Stimulated activated memory B cell treated with anti-CD40 and anti-IgM and Interleukin-4, amounts not matched to agents 10 μg/mL and 1 μg/mL and 100 μg/mL, for 72 hours (primary cell): ENCODE measurements around the gene OTUD5.

Source experiments
- ATAC-seq: fragments of 150-1000 bp; cut with Tn5 transposase; 2 replicates; pipeline ENCODE4 v1.10.0; 2021
- H3K27ac Mint-ChIP-seq: one replicate; pipeline ENCODE4 v1.8.0; 2022; ENCODE audit warnings: mild to moderate bottlenecking, mixed read lengths
- H3K27me3 Mint-ChIP-seq: one replicate; pipeline ENCODE4 v1.8.0; 2022; ENCODE audit warnings: mixed read lengths
- H3K36me3 Mint-ChIP-seq: one replicate; pipeline ENCODE4 v1.8.0; 2022; ENCODE audit warnings: mixed read lengths
- H3K4me1 Mint-ChIP-seq: one replicate; pipeline ENCODE4 v1.8.0; 2022; ENCODE audit warnings: mixed read lengths
- H3K4me3 Mint-ChIP-seq: one replicate; pipeline ENCODE4 v1.8.0; 2022; ENCODE audit warnings: mild to moderate bottlenecking, moderate library complexity, mixed read lengths
- H3K9me3 Mint-ChIP-seq: one replicate; pipeline ENCODE4 v1.8.0; 2022; ENCODE audit warnings: mixed read lengths

OTUD5 gene, protein sequence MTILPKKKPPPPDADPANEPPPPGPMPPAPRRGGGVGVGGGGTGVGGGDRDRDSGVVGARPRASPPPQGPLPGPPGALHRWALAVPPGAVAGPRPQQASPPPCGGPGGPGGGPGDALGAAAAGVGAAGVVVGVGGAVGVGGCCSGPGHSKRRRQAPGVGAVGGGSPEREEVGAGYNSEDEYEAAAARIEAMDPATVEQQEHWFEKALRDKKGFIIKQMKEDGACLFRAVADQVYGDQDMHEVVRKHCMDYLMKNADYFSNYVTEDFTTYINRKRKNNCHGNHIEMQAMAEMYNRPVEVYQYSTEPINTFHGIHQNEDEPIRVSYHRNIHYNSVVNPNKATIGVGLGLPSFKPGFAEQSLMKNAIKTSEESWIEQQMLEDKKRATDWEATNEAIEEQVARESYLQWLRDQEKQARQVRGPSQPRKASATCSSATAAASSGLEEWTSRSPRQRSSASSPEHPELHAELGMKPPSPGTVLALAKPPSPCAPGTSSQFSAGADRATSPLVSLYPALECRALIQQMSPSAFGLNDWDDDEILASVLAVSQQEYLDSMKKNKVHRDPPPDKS

DNA sequence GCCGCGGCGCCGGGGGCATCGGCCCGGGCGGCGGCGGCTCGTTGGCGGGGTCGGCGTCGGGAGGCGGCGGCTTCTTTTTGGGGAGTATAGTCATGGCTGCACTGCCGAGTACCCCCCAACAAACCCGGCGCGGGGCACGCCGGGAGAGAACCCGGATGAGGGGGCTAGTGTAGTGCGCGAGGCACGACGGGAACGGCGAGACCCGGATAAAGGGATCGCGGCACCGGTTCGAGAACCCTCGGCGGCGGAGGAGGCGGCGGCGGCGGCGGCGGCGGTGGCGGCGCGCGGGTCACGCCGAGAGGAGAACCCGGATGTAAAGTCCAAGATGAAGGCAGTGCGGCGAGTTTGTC, at the start of gene OTUD5:
Gene OTUD5, minus strand, starts transcription at position 131 of the 350 bp plus-strand sequence. Its CDS starts 37 bp downstream, at position 94.
- Mint-ChIP-seq H3K4me1 (peaks cover 58% of the 10 kb centered on the region), H3K9me3 (no peaks in the 10 kb centered on the region), H3K4me3 (peak within 1 kb of the TSS; percentile 99), H3K27ac (peak within 1 kb of the TSS; percentile 95), H3K36me3 (peaks cover 11% of the 10 kb centered on the region), H3K27me3 (no peaks in the 10 kb centered on the region)
- peak; percentile 75 for ATAC-seq

- no peak overlapping the region for H3K27ac Mint-ChIP-seq
- H3K36me3 Mint-ChIP-seq: peaks cover 21% of the 10 kb centered on the region
- peaks cover 21% of the 10 kb centered on the region for H3K4me1 Mint-ChIP-seq
- no peak overlapping the region for H3K4me3 Mint-ChIP-seq
- ATAC-seq: no peak
- no peaks in the 10 kb centered on the region for H3K9me3 Mint-ChIP-seq
- H3K27me3 Mint-ChIP-seq: no peaks in the 10 kb centered on the region
Measured at GRCh38 chrX:49003696-49004095, 46.3 kb upstream of the OTUD5 start.

DNA sequence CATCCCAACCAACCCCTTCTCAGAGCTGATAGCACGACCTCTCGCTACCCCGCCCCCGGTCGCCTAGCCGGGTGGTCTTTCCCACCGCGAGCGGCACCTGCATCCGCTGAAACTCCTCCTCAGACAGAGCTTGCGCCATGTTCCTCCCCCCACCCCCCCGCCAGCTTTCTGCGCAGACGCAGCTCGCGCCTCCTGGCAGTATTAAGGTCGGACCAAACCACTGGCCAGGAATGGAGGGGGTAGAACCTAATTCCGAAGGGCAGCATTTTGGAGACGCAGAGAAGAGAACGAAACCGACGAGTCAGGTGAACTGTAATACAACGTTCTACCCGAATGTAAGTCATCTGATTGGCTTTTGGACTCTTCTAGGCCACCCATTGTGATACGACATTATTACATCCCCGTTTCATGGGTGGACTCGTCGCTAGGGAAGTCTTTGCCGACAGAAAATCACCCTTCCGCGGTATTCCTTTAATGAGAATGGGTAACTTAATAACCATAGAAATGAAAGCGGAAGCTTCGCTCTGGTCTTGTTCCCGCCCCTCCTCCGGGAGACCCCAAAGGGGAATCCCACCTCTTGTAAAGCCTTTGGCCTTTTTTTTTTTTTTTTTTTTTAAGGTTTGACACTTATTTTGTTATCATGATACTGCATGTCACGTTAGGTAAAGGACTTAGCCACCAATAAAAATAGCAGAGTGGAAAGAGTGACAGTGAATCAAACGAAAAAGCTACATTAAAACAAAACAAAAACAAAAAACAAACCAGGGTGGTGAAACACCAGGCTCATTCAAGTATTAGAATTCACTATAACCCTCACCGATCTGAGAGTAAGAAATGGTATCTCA, 44.9 kb upstream of the OTUD5 start, which contains the start of gene GRIPAP1:
Gene GRIPAP1, minus strand, starts transcription at position 174 of the 845 bp plus-strand sequence. Its CDS starts 35 bp downstream, at position 139.
- Mint-ChIP-seq H3K36me3 (peaks cover 34% of the 10 kb centered on the region), H3K4me1 (peaks cover 35% of the 10 kb centered on the region), H3K4me3 (peak within 1 kb of the TSS; percentile 98), H3K9me3 (peaks cover 2% of the 10 kb centered on the region), H3K27ac (peak within 1 kb of the TSS; percentile 97), H3K27me3 (no peaks in the 10 kb centered on the region)
- ATAC-seq: peak; percentile 93

- peaks cover 3% of the 10 kb centered on the region for H3K9me3 Mint-ChIP-seq
- H3K36me3 Mint-ChIP-seq: peaks cover 40% of the 10 kb centered on the region
- H3K4me3 Mint-ChIP-seq: peak overlapping the region; percentile 98
- peaks cover 39% of the 10 kb centered on the region for H3K4me1 Mint-ChIP-seq
- ATAC-seq: peak; percentile 73
- peak overlapping the region; percentile 97 for H3K27ac Mint-ChIP-seq
- H3K27me3 Mint-ChIP-seq: no peaks in the 10 kb centered on the region
Measured at GRCh38 chrX:49001521-49002090, 44.2 kb upstream of the OTUD5 start.

DNA sequence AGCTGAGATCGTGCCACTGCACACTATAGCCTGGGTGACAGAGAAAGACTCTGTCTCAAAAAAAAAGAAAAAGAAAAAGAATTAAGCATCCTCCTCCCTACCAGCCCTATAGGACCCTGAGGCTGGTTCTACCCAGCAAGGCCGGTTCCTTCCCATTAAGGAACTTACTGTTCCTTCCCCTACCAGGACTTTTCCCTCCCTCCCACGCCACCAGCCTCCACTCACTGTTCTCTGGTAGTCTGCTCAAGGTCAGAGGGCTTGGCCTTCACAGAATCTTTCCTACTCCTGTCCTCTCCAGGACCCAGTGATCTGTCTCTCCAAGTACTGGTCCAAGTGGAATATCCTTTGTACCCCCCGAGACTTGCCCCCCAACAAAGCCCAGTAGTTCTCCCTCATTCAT, 43.2 kb upstream of the OTUD5 start:
- H3K4me3 Mint-ChIP-seq: peak overlapping the region; percentile 98

GRCh38 chrX:48999030-48999429, 41.6 kb upstream of the OTUD5 start:
- no peak overlapping the region for H3K27ac Mint-ChIP-seq

More for the DNA sequence above, 43.2 kb upstream of the OTUD5 start:
- H3K27ac Mint-ChIP-seq: no peak overlapping the region
- peaks cover 3% of the 10 kb centered on the region for H3K9me3 Mint-ChIP-seq
- H3K36me3 Mint-ChIP-seq: peaks cover 40% of the 10 kb centered on the region
- peaks cover 39% of the 10 kb centered on the region for H3K4me1 Mint-ChIP-seq
- H3K27me3 Mint-ChIP-seq: no peaks in the 10 kb centered on the region
- ATAC-seq: no peak

DNA sequence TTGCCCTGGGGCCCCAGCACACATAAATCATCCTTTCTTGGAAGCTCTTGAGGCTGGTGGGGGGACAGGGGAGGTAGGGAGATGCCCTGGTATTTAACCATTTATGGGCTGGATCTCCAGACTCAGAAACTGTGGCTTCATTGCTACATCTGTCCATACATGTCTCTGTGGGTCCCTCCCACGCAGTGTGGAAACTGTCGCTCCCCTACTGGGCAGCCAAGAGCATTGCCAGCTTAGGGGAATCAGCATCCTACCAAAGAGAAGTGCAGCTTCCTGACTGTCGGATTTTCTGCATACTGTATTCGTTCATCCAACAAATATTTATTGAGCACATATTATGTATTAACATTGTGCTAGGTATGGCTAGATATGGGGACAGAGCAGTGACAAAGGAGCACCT, 41.0 kb upstream of the OTUD5 start:
- H3K4me1 Mint-ChIP-seq: peaks cover 39% of the 10 kb centered on the region
- H3K27ac Mint-ChIP-seq: no peak overlapping the region
- ATAC-seq: no peak
- no peaks in the 10 kb centered on the region for H3K27me3 Mint-ChIP-seq
- H3K36me3 Mint-ChIP-seq: peaks cover 50% of the 10 kb centered on the region
- H3K4me3 Mint-ChIP-seq: no peak overlapping the region
- H3K9me3 Mint-ChIP-seq: peaks cover 3% of the 10 kb centered on the region

More at GRCh38 chrX:48999030-48999429, 41.6 kb upstream of the OTUD5 start:
- Mint-ChIP-seq H3K36me3 (peaks cover 46% of the 10 kb centered on the region), H3K4me3 (no peak overlapping the region), H3K9me3 (peaks cover 3% of the 10 kb centered on the region), H3K27me3 (no peaks in the 10 kb centered on the region), H3K4me1 (peaks cover 39% of the 10 kb centered on the region)
- ATAC-seq: no peak

DNA sequence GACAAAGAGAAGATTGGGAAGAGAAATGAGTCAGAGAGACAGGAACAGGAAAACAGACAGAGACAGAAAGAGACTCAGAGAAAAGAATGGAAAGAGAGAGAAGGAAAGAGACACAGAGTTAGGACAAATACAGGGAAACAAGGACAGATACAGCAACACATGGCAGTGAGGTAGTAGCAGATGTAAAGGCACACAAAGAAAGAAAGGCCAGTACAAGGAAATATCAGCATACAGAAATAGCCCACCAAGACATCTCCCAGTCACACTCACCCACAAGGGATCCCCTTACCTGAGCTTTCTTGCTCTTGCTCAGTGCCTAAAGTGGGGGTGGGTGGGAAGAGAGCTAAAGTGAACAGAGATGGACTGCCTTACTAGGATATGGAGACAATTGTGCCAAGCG, 40.5 kb upstream of the OTUD5 start:
- H3K4me3 Mint-ChIP-seq: no peak overlapping the region
- peaks cover 3% of the 10 kb centered on the region for H3K9me3 Mint-ChIP-seq
- no peak for ATAC-seq
- no peaks in the 10 kb centered on the region for H3K27me3 Mint-ChIP-seq
- H3K4me1 Mint-ChIP-seq: peaks cover 39% of the 10 kb centered on the region
- peaks cover 55% of the 10 kb centered on the region for H3K36me3 Mint-ChIP-seq
- peak overlapping the region; percentile 28 for H3K27ac Mint-ChIP-seq

- Mint-ChIP-seq H3K4me3 (no peak overlapping the region), H3K27ac (peak overlapping the region; percentile 28), H3K9me3 (peaks cover 3% of the 10 kb centered on the region), H3K4me1 (peaks cover 39% of the 10 kb centered on the region), H3K36me3 (peaks cover 59% of the 10 kb centered on the region), H3K27me3 (no peaks in the 10 kb centered on the region)
- ATAC-seq: no peak
Measured at GRCh38 chrX:48997455-48997854, 40.0 kb upstream of the OTUD5 start.

DNA sequence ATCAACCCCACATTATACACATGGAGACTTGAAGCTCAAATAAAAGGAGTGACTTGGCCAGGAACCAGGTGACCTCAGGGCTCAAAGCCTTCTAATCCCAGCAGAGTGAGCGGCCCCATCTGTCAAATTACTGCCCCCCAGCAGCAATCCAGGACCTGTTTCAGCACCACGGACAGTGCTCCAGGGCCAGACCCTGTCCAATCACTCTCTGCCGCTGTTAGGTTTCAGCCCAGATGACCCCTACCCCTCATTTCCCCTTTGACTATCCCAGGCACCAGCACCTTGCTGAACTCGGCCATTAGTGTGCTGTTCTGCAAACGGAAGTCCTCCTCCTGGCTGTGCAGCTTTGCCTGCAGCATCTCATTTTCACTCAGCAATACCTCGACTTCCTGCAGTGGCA, 39.6 kb upstream of the OTUD5 start:
- Mint-ChIP-seq H3K4me3 (no peak overlapping the region), H3K27ac (peak overlapping the region; percentile 28), H3K4me1 (peaks cover 38% of the 10 kb centered on the region), H3K27me3 (no peaks in the 10 kb centered on the region), H3K36me3 (peaks cover 62% of the 10 kb centered on the region), H3K9me3 (peaks cover 3% of the 10 kb centered on the region)
- ATAC-seq: no peak

DNA sequence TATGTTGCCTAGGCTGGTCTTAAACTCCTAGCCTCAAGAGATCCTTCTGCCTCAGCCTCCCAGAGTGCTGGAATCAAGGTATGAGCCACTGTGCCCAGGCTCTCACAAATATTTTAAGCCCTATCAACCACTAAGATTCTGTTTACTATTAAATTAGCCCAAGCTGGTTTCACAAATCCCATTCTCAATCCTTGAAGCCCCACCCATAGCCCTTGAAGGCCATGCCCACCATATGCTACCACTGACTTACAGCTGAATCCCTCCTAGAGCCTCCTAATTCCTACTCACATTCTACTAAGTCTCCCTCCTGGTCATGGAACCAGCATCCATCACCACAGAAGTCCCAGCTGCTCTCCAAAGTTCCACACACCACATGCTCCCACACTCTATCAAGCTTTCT, 34.9 kb upstream of the OTUD5 start:
- Mint-ChIP-seq H3K27me3 (no peaks in the 10 kb centered on the region), H3K4me1 (peaks cover 4% of the 10 kb centered on the region), H3K9me3 (peaks cover 2% of the 10 kb centered on the region), H3K4me3 (no peak overlapping the region), H3K36me3 (peaks cover 50% of the 10 kb centered on the region), H3K27ac (no peak overlapping the region)
- no peak for ATAC-seq

- Mint-ChIP-seq H3K4me3 (no peak overlapping the region), H3K36me3 (peaks cover 49% of the 10 kb centered on the region), H3K27me3 (no peaks in the 10 kb centered on the region), H3K9me3 (no peaks in the 10 kb centered on the region), H3K4me1 (no peaks in the 10 kb centered on the region), H3K27ac (no peak overlapping the region)
- no peak for ATAC-seq
Measured at GRCh38 chrX:48989483-48989882, 32.1 kb upstream of the OTUD5 start.

GRCh38 chrX:48983896-48984295, 26.5 kb upstream of the OTUD5 start:
- Mint-ChIP-seq H3K27ac (no peak overlapping the region), H3K9me3 (no peaks in the 10 kb centered on the region), H3K4me1 (no peaks in the 10 kb centered on the region), H3K4me3 (no peak overlapping the region), H3K36me3 (peaks cover 50% of the 10 kb centered on the region), H3K27me3 (no peaks in the 10 kb centered on the region)
- ATAC-seq: no peak

DNA sequence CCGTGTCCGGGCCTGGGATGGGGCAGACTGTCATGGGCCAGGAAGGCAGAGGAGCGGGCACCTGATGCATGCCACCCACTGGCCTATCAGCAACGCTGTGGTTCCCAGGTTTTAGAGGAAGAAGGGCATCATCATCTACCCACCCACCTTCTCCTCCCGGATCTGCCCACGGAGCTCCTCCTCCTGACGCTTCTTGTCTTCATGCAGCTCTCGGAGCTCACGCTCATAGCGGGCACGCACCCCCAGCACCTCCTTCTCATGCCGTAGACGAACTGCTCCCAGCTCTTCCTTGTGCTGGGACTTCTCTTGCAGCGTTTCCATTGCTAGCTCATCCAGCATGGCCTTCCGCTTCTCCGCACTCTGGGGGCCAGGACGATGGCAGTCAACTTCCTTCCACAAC, 25.7 kb upstream of the OTUD5 start:
- H3K9me3 Mint-ChIP-seq: no peaks in the 10 kb centered on the region
- H3K36me3 Mint-ChIP-seq: peaks cover 50% of the 10 kb centered on the region
- H3K4me1 Mint-ChIP-seq: no peaks in the 10 kb centered on the region
- H3K4me3 Mint-ChIP-seq: no peak overlapping the region
- no peak overlapping the region for H3K27ac Mint-ChIP-seq
- H3K27me3 Mint-ChIP-seq: no peaks in the 10 kb centered on the region
- no peak for ATAC-seq

DNA sequence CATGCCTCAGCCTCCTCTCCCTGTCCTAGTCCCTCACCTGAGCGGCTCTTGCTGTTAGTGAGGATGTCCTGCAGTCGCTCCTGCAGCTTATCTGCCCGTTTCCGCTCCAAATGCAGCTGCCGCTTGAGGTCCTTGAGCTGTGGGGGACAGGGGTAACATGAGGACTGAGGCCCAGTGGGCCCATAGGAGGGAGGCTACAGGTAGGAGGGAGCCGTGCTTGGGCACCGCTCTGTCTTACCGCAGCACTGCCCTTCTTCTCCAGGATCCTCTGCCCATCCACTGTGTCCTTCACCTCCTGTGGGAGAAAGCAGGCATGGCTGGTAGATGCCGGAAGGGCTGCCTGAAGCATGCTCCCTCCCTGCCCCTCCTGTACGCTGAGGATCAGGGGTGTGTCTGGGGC, 23.8 kb upstream of the OTUD5 start:
- H3K4me3 Mint-ChIP-seq: no peak overlapping the region
- H3K27ac Mint-ChIP-seq: no peak overlapping the region
- no peaks in the 10 kb centered on the region for H3K27me3 Mint-ChIP-seq
- peaks cover 50% of the 10 kb centered on the region for H3K36me3 Mint-ChIP-seq
- H3K4me1 Mint-ChIP-seq: no peaks in the 10 kb centered on the region
- ATAC-seq: no peak
- no peaks in the 10 kb centered on the region for H3K9me3 Mint-ChIP-seq
